ENCODE data around the gene RPL35.

Gene RPL35

GRCh38 chr9:124875501-124875900 is 13.7 kb upstream of the RPL35 start:
- DNase-seq: no peak

GRCh38 chr9:124873664-124874063 is 11.9 kb upstream of the RPL35 start:
- DNase-seq: peak; percentile 47

GRCh38 chr9:124871156-124871561 is 9.4 kb upstream of the RPL35 start:
- DNase-seq: no peak

DNA sequence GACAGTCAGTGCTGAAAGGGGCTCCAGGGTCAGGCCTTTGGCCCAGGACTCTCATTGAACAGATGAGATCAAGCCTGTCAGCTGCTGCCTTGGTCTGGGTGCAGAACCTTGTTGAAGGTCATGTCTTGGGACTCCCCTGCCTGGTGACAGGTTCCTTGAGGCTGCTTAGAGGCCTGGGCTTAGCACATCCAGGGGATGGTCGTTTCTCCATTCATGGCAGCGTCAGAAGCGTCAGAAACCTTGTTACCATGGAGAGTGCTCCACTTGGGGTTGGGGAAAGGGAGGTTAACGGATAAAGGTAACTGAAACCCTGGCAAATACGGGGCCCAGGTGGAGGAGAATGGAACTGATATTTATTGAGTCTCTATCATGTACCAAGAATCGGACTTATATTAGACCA is 9.0 kb upstream of the RPL35 start:
- DNase-seq: no peak

DNA sequence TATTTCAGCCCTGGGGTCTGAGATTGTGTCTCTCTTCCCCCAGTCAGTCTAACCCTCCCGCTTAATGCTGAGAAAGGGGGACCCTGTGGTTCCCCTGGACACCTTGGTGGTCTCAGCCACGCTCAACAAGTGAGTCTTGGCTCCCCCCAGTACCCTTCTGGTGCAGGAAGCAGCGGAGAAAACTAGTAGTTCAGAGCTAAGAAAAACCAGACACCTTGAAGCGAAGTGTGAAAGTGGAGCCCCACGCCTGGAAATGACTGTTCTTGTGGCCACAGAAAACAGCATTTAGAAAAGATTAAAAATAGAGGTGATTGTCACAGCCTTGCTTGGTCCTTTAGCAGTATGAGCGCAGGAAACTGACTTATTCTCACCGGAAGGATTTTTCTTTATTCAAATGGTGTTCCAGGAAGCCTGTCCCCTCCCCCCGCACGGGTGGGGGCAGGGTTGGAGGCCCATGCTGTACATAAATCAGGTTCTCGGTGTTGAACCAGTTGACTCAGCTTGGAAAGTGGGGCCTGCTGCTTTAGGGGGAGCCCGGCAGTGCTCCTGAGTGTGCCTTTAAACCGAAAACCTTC is 8.3 kb upstream of the RPL35 start:
- peak; percentile 78 for DNase-seq

- no peak for DNase-seq
Measured at GRCh38 chr9:124869466-124869985, 7.8 kb upstream of the RPL35 start.

DNA sequence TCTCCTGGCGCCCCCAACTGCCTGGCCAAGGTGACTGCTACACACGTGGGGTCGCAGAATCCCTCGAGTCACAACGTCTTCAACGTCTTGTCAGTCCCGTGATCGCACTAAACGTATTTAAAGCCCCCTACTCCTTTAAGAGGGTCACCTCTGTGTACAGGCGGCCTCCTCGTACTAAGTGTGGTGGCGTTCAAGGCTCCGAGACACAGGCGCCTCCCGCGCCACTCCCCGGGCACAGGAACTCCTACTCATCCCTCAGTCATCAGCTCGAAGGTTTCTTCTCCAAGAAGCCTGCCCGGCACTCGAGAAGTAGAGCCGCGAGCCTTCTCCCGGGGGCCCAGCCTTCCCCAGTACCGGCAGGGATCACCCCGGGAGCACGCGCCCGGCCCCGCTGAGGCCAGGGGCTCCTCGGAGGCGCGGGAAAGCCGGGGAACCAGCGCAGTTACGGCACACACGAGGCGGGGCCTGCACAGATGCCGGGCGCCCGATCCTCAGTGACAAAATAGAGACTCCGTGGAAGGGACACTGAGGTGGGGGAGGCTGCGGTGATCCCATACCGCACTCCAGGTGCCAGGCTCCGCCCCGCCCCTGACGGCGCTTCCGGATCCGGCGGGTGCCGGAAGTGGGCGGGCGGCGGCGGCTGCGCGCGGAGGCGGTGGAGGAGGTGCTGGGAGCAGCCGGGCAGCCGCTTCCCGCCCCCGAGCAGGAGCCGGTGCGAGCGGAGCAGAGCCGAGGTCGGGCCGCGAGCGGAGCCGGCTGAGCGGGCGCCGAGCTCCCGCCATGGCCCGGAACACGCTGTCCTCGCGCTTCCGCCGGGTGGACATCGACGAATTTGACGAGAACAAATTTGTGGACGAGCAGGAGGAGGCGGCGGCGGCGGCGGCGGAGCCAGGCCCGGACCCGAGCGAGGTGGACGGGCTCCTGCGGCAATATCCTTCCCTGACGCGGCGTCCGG is 7.0 kb upstream of the RPL35 start:
- peak; percentile 90 for DNase-seq

GRCh38 chr9:124863371-124863871 is 1.7 kb upstream of the RPL35 start:
- no peak for DNase-seq

DNA sequence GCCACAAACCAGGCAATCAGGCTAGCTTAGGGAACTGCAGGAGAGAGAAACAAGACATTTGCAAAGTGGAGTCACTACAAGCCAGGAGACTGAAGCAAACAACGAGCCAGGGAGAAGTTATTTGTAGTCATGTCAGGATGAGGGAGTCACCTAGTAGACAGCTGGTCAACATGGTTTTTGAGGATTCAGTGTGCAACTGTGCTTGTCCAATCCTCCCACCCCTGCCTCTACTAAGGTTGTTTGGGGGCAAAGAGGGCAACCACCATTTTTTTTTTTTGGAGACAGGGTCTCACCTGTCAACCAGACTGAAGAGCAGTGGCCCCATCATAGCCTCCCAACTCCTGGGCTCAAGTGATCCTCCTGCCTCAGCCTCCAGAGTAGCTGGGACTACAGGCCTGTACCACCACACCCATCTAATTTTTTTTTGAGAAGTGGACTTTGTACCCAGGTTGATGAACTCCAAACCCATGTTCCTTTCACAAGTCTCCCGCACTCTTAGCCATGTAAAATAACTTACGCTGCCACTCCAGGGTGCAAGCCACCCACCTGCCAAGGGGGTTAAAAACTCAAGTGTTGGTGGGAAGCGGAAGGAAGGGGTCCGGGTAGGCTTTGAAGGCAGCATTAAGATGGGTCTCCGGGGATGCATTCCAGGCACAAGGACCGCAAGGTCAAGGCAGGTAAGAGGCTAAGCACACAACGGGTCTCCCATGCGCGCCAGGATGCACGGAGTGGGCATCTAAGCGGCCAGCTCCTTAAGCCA is 995 bp downstream of the RPL35 start:
- DNase-seq: no peak

DNA sequence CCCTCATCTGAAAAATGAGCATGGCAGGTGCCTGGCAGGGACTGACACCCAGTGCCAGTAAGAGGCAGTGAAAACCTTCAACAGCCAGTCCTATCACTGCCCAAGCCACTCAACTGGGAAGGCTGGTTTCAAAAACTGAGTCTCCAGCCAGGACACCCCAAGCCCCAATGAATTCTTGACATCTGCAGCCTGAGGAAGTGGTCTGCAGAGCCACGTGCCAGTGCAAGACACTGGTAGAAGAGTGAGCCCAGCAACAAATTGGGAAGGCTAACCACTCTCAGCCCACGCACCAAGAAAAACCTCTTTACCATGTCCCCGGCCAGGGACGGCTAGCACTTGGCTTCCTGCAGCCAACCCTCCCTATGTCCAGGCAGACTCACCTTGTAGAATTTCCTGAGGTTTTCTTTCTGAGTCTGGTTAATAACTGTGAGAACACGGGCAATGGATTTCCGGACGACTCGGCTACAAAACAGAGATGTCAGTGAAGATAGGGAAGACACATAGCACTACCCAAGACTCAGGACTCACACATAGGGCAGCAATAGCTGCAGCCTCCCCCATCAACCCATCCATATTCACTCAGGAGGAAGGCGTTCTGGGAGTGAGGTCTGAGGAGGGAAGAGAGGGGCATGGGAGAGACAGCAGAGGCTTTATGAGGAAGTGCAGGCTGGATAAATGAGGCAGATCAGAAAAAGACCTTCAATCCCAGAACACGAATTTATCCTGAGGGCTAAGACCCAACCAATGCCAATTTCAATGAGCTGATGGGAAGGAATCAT is 1.8 kb downstream of the RPL35 start:
- DNase-seq: no peak

DNA sequence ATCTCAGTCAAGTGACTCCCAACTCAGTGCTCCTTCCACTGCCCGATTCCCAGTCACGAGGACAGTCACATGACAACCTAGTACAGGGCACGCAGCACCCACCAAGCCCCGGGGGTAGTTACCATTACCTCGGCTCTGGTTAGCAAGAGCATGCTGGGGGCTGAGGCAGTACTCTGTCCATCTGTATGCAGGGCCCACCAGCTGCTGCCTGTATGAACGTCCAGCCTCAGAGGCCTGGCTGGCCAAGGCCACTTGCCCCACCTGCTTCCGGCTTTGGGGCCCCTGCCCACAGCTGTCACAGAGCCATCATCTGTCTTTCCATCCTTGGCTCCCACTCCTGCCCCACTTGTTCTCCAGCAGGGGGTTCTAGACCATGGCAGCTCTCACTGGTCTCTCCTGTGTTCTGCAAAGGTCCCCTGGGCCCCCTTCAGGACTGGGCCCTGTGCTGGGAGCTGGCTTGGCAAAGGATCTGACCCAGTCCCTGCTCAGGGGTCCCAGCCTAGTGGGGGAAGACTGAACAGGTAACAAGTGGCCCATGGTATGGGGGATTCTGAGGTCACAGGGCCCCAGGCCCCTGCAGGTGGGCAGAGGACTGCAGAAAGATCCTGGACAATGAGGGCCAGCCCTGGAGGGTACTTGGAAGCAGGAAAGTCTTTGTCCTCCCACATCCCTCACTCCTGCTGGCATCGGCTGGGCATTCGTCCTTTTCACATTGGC is 3.3 kb downstream of the RPL35 start:
- DNase-seq: no peak

DNA sequence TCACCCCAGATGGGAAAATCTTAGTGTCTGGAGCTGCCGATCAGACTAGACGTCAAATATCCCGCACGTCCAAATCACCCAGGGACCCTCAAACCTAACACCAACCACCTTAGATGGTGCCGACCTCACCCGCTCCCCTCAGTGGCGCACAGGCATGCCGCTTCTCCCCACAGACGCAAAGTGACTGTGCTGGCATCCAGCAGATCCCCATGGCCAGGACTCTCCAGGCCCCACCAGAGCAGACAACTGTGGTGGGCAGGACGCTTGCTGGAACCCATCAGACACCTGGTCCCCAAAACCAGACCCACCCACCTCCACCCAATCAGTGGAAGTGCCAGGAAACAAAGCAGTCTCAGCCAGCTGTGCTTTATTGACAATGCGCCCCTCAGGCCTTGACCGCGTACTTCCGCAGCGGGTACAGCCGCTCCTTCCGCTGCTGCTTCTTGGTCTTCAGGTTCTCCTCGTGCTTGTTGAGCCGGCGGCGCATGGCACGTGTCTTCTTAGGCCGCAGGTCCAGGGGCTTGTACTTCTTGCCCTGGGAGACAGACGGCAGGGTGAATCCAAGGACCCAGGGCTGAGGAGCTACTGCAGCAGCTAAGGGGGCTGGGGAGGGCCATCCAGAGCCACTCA is 4.1 kb downstream of the RPL35 start:
- DNase-seq: no peak

- no peak for DNase-seq
Measured at GRCh38 chr9:124855944-124856765, 5.6 kb downstream of the RPL35 start.

- DNase-seq: no peak
Measured at GRCh38 chr9:124855566-124855943, 6.2 kb downstream of the RPL35 start.

DNA sequence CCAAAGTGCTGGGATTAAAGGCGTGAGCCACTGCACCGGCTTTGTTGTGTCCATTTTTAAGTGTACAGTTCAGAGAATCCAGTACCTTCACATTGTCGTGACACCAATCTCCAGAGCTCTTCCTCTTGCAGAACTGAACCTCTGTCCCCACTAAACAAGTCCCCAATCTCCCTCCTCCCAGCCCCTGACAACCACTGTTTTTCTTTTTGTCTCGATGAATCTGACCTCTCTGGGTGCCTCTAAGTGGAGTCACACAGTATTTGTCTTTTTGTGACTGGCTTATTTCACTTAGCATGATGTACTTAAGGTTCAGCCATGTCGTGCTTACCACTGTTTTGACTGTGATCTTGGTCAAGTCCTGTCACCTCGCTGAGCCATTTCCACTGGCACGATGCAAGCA is 6.9 kb downstream of the RPL35 start:
- no peak for DNase-seq

DNA sequence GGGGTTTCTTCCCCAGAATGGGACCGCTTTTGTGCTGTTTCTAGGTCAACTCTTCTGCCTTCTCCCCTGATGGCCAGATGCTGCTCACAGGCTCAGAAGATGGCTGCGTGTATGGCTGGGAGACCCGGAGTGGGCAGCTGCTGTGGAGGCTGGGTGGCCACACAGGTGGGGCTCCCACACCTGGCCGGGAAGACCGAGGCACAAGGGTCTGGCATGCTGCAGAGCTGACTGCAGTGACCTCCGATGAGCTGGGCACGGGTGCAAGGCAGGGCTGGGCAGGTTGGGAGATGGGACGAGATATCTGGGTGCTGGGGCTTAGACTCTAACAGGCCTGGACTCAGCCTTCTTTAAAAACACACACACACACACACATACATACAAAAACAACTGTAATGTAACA is 7.6 kb downstream of the RPL35 start:
- no peak for DNase-seq

DNA sequence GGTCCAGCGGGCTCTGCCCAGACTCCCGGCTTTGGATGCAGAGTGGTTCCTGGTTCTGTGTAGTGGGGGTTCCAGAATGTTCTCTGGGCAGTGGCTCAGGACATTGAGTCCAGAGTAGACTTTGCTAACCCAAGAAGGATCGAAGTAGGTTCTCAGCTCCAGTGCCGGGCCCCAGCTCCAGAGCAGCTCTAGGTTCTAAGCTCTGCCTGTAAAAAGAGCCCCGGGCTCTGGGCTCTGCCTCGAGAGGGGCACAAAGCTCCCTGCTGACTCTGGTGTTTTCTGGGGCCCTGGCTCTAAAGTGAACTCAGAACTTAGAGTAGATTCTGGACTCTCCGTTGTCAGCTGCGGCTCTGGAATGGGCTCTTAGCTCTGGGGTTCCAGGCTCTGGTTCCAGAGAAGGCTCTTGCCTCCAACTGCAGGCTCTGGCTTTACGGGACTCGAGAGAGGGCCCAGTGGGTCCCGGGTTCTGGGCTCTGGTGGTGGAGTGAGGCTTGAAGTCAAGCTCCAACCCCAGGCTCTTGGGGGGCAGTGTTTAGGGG is 8.1 kb downstream of the RPL35 start:
- DNase-seq: no peak

- peak; percentile 90 for DNase-seq
Measured at GRCh38 chr9:124852829-124853531, 8.8 kb downstream of the RPL35 start, which contains the start of gene WDR38. WDR38 (plus strand) TSS chr9:124853460; CDS start chr9:124853532, 72 bp downstream.

GRCh38 chr9:124852121-124852828 is 9.5 kb downstream of the RPL35 start:
- no peak for DNase-seq

Data from CD4-positive, alpha-beta T cell treated with Interferon gamma for 1 hour (primary cell).